ENCODE data around the gene DMD. TPM values are rescaled to one million over a fixed set of nuclear protein-coding genes. Genes with fewer than 3 reads are reported as not detected.

DMD gene
- total RNA-seq, 1 experiment from 2014 or later = 2.2 TPM

DNA sequence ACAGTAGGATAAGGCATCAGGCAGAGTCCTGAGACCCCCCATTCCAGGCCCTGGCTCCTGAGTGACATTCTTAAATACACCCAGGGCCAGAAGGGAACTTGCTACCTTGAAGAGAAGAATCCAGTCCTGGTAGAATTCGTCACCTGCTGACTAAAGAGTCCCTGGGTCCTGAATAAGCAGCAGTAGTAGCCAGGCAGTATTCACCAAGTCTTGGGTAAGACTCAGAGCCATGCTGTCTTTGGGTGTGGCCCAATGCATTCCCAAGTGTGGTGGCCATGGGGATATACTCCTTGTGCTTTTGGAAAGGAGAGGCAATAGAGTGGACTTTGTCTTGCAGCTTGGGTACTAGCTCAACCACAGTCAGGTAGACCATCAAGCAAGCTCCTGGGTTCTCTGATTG, 359.1 kb downstream of the DMD start:
- H3K36me3 ChIP-seq (ENCODE audit: control insufficient read depth, insufficient read depth, low read length) = no peaks in the 10 kb centered on the region
- DNase-seq (ENCODE audit: low read depth, low spot score) = no peak
- POLR2A ChIA-PET = no interaction called here
- CTCF ChIA-PET = no interaction called here
- TF ChIP-seq, protein P1, sequence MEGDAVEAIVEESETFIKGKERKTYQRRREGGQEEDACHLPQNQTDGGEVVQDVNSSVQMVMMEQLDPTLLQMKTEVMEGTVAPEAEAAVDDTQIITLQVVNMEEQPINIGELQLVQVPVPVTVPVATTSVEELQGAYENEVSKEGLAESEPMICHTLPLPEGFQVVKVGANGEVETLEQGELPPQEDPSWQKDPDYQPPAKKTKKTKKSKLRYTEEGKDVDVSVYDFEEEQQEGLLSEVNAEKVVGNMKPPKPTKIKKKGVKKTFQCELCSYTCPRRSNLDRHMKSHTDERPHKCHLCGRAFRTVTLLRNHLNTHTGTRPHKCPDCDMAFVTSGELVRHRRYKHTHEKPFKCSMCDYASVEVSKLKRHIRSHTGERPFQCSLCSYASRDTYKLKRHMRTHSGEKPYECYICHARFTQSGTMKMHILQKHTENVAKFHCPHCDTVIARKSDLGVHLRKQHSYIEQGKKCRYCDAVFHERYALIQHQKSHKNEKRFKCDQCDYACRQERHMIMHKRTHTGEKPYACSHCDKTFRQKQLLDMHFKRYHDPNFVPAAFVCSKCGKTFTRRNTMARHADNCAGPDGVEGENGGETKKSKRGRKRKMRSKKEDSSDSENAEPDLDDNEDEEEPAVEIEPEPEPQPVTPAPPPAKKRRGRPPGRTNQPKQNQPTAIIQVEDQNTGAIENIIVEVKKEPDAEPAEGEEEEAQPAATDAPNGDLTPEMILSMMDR (IDR thresholded peaks at IDR 0.05) = no peak
- TF ChIP-seq, protein P2, sequence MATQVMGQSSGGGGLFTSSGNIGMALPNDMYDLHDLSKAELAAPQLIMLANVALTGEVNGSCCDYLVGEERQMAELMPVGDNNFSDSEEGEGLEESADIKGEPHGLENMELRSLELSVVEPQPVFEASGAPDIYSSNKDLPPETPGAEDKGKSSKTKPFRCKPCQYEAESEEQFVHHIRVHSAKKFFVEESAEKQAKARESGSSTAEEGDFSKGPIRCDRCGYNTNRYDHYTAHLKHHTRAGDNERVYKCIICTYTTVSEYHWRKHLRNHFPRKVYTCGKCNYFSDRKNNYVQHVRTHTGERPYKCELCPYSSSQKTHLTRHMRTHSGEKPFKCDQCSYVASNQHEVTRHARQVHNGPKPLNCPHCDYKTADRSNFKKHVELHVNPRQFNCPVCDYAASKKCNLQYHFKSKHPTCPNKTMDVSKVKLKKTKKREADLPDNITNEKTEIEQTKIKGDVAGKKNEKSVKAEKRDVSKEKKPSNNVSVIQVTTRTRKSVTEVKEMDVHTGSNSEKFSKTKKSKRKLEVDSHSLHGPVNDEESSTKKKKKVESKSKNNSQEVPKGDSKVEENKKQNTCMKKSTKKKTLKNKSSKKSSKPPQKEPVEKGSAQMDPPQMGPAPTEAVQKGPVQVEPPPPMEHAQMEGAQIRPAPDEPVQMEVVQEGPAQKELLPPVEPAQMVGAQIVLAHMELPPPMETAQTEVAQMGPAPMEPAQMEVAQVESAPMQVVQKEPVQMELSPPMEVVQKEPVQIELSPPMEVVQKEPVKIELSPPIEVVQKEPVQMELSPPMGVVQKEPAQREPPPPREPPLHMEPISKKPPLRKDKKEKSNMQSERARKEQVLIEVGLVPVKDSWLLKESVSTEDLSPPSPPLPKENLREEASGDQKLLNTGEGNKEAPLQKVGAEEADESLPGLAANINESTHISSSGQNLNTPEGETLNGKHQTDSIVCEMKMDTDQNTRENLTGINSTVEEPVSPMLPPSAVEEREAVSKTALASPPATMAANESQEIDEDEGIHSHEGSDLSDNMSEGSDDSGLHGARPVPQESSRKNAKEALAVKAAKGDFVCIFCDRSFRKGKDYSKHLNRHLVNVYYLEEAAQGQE (IDR thresholded peaks at IDR 0.05; ENCODE audit: insufficient read depth in 1 of 2, low read depth in 2 of 2, low read length in 1 of 2) = no peak
- no peak for TF ChIP-seq SIN3A (IDR thresholded peaks at IDR 0.05; ENCODE audit: borderline replicate concordance, insufficient read depth, low read depth, low read length)
- no peak for TF ChIP-seq POLR2AphosphoS5 (IDR thresholded peaks at IDR 0.05; ENCODE audit: low read depth, low read length)
- TF ChIP-seq TCF7L2 (IDR thresholded peaks at IDR 0.05; ENCODE audit: low read depth, low read length) = no peak
- H3K4me1 ChIP-seq (ENCODE audit: control insufficient read depth, insufficient read depth, low read length) = no peaks in the 10 kb centered on the region
- BruUV-seq (replicated peaks) = no TSS peak
- H3K27me3 ChIP-seq (ENCODE audit: control insufficient read depth, insufficient read depth, low read length) = no peaks in the 10 kb centered on the region
- H3K9me3 ChIP-seq (ENCODE audit: control insufficient read depth, insufficient read depth, low read depth, low read length) = no peaks in the 10 kb centered on the region
- ATAC-seq = no peak
- in situ Hi-C loops (cut with HindIII; ENCODE audit: low pct_unique_long_range_greater_than_20kb, low sequenced_read_pairs) = no loop called here
- H3K4me3 ChIP-seq (ENCODE audit: low read depth in 2 of 2, low read length in 2 of 2) = no peak overlapping the region
- H3K27ac ChIP-seq (ENCODE audit: low read length) = no peak overlapping the region
- intact Hi-C loops (cut with micrococcal nuclease; ENCODE audit: unreplicated experiment) = no loop called here

DNA sequence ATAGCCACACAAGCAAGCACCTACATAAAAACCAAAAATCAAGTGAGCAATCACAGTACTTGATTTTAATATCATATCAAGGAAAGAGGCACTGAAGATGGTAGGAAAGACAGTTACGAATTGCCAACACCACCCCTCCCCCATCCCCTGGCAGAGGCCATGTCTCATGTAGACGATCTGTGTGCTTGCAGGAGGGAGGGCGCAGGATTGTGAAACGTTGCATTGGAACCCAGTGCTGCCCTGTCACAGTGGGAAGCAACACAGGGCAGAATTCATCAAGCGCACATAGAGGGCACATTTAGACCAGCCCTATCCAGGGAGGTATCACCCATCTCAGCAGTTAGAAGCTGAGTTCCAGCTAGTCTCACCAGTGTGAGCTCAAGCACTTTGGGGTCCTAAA, 359.8 kb downstream of the DMD start:
- ChIA-PET POLR2A (no interaction called here), CTCF (no interaction called here)
- Histone ChIP-seq H3K9me3 (ENCODE audit: control insufficient read depth, insufficient read depth, low read depth, low read length) (no peaks in the 10 kb centered on the region), H3K27ac (ENCODE audit: low read length) (no peak overlapping the region), H3K4me1 (ENCODE audit: control insufficient read depth, insufficient read depth, low read length) (no peaks in the 10 kb centered on the region), H3K36me3 (ENCODE audit: control insufficient read depth, insufficient read depth, low read length) (no peaks in the 10 kb centered on the region), H3K27me3 (ENCODE audit: control insufficient read depth, insufficient read depth, low read length) (no peaks in the 10 kb centered on the region), H3K4me3 (ENCODE audit: low read depth in 2 of 2, low read length in 2 of 2) (no peak overlapping the region)
- no peak for ATAC-seq
- no peak for TF ChIP-seq POLR2AphosphoS5 (IDR thresholded peaks at IDR 0.05; ENCODE audit: low read depth, low read length)
- TF ChIP-seq, protein P1 (IDR thresholded peaks at IDR 0.05) = no peak
- TF ChIP-seq, protein P2 (IDR thresholded peaks at IDR 0.05; ENCODE audit: insufficient read depth in 1 of 2, low read depth in 2 of 2, low read length in 1 of 2) = no peak
- TF ChIP-seq TCF7L2 (IDR thresholded peaks at IDR 0.05; ENCODE audit: low read depth, low read length) = no peak
- TF ChIP-seq SIN3A (IDR thresholded peaks at IDR 0.05; ENCODE audit: borderline replicate concordance, insufficient read depth, low read depth, low read length) = no peak
- BruUV-seq (replicated peaks) = no TSS peak
- no peak for DNase-seq (ENCODE audit: low read depth, low spot score)
- in situ Hi-C loops (cut with HindIII; ENCODE audit: low pct_unique_long_range_greater_than_20kb, low sequenced_read_pairs) = no loop called here
- intact Hi-C loops (cut with micrococcal nuclease; ENCODE audit: unreplicated experiment) = no loop called here

Data from Panc1 (cell line).